Measurements from ENCODE around the gene SREBF2. TPM values are rescaled to one million over a fixed set of nuclear protein-coding genes. Genes with fewer than 3 reads are reported as not detected.

SREBF2 gene
- total RNA-seq, 2 donors from 2014 or later = 48.3 to 65.3 TPM

DNA sequence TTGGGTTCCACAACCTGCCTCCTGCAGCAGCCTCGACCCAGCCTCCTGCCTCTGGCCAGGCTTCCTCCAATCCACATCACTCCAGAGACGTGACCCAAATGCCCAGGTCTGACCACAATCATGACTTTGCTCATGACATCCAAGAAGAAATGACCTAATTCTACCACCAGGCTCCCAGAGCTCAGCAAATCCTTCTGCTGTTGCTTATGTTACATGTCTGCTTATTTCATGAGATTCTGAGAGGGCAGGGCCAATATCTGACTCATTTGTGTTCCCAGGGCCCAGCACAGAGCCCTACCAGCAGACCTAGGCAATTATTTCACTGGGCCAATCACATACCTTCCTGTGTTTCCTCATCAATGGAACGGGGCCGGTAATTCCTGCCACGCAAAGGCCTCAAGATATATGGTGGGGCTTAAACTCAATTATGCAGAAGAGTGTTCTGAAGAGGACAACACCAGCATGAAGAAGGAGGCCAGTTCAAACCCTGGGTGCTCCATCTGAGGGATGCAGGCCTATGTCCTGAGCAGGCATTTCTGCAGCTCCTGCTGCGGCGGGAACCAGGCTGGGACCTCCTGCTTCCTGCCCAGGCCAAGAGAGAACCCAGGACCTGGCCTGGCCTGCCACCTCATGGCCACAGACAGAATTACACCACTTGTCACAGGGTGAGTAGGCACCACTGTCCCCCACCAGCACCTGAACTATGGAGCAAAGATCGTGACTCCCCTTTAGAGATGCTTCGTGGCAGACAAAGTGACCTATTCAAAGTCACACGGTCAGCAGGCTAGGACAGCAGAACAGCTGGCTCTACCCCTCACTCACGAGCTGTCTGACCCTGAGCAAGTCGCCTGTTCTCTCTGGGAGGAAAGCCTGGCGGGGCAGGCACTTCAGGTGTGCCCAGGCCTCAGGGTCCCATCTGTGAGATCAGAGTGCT lies 108.2 kb downstream of the SREBF2 start:
- TF ChIP-seq, protein P1, sequence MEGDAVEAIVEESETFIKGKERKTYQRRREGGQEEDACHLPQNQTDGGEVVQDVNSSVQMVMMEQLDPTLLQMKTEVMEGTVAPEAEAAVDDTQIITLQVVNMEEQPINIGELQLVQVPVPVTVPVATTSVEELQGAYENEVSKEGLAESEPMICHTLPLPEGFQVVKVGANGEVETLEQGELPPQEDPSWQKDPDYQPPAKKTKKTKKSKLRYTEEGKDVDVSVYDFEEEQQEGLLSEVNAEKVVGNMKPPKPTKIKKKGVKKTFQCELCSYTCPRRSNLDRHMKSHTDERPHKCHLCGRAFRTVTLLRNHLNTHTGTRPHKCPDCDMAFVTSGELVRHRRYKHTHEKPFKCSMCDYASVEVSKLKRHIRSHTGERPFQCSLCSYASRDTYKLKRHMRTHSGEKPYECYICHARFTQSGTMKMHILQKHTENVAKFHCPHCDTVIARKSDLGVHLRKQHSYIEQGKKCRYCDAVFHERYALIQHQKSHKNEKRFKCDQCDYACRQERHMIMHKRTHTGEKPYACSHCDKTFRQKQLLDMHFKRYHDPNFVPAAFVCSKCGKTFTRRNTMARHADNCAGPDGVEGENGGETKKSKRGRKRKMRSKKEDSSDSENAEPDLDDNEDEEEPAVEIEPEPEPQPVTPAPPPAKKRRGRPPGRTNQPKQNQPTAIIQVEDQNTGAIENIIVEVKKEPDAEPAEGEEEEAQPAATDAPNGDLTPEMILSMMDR (IDR thresholded peaks at IDR 0.05) = peak; percentile 94
- Histone ChIP-seq H3K4me3 (no peak overlapping the region), H3K27ac (peak overlapping the region; percentile 36 to 46), H3K36me3 (no peaks in the 10 kb centered on the region), H3K9me3 (no peaks in the 10 kb centered on the region), H3K27me3 (replicated peaks; ENCODE audit: insufficient read depth) (no peaks in the 10 kb centered on the region), H3K4me1 (ENCODE audit: control insufficient read depth in 1 of 2, low read depth in 2 of 2) (peaks cover 2 to 13% of the 10 kb centered on the region in 2 donors)
- DNase-seq (ENCODE audit: low spot score) (peak; percentile 30), ATAC-seq (ENCODE audit: insufficient number of reproducible peaks, low FRiP score, low read depth) (peak; percentile 46)

DNA sequence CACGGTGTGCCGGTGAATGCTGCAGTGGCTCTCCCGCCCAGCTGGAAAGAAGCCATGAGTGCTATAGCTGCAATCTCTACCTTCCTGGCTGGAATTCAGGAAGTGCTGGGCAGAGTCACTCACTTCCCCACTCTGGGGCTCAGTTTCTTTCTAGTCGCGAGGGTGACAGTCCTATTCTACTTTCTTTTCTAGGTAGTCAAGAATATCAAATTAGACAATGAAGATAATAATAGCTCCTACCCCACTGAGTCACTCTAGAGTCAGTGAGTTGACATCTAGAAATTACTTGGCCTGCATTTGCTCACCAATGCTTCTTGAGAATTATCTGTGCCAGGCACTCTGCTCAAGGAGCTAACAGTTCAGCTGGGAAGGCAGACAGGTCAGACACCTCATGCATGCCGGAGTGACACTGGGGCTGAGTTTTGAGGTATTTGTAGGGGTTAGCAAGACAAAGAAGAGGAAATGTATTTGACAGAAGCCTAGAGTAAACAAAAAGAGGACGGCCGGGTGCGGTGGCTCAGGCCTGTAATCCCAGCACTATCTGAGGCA lies 110.8 kb downstream of the SREBF2 start:
- TF ChIP-seq, protein P1 (IDR thresholded peaks at IDR 0.05) = no peak
- Histone ChIP-seq H3K36me3 (no peaks in the 10 kb centered on the region), H3K27ac (no peak overlapping the region), H3K4me1 (ENCODE audit: control insufficient read depth in 1 of 2, low read depth in 2 of 2) (peaks cover 6 to 23% of the 10 kb centered on the region in 2 donors), H3K4me3 (no peak overlapping the region), H3K9me3 (no peaks in the 10 kb centered on the region), H3K27me3 (replicated peaks; ENCODE audit: insufficient read depth) (no peaks in the 10 kb centered on the region)
- ATAC-seq (ENCODE audit: insufficient number of reproducible peaks, low FRiP score, low read depth) = no peak
- DNase-seq (ENCODE audit: low spot score) = no peak

DNA sequence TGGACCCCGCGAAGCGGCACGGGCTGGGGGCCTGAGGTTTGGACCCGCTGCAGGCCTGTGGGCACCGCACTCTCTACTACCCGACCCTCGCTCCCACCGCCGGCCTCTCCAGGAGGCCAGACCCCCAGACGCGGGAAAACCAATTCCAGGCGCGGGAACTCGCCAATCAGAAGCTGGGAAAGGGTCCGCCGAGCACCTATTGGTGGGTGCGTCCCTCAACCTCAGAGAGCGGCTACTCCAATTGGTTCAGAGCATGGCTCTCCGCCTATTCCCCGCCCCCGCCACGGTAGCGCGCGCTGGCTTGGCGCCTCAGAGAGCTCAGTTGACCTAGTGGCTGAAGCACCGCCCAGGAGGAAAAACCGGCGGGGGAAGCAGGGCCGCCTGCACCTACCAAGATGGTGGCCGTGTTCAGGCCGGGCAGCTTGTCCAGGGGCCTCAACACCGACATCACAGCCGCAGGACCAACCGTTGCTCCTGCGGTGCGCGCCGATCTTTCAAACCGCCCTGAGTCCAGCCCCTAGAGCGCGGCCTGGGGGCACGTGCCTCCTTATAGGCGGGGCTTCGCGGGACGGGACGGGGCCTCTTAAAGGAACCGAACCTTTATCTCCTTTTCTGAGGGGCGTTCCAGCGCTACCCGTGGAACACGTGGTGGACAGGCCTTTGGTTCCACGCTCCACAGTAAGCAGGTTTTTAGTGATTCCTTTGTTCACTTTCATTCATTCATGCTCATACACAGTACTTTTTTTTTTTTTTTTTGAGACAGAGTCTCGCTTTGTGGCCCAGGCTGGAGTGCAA lies 113.9 kb downstream of the SREBF2 start, which contains the start of gene CENPM:
CENPM (minus strand) TSS at position 524 of the 795 bp plus-strand sequence; CDS start at position 448, 76 bp downstream.
- H3K4me1 ChIP-seq (ENCODE audit: control insufficient read depth in 1 of 2, low read depth in 2 of 2) = peaks cover 6 to 16% of the 10 kb centered on the region in 2 donors

DNA sequence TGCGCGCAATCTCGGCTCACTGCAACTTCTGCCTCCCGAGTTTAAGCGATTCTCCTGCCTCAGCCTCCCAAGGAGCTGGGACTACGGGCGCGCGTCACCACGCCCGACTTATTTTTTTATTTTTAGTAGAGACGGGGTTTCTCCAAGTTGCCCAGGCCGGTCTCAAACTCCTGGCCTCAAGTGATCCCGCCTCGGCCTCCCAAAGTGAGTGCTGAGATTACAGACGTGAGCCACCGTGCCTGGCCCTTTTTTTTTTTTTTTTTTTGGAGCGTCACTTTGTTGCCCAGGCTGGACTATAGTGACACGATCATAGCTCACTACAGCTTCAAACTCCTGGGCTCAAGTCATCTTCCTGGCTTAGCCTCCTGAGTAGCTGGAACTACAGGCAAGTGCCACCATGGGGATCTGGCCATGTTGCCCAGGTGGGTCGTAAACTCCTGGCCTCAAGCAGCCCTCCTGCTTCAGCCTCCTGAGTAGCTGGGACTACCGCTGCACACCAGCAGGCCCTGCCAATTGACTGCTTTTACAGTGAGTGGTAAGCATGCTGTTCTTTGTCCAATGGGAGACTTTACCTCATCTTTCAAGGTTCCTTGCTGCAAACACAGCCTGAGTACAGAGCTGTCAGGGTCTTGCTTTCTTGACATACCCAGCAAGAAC lies 114.6 kb downstream of the SREBF2 start:
- H3K27ac ChIP-seq = no peak overlapping the region

More for the DNA sequence above, 113.9 kb downstream of the SREBF2 start, which contains the start of gene CENPM:
- H3K4me3 ChIP-seq = peak within 1 kb of the TSS; percentile 85
- no peaks in the 10 kb centered on the region for H3K36me3 ChIP-seq
- H3K9me3 ChIP-seq = no peaks in the 10 kb centered on the region
- no peaks in the 10 kb centered on the region for H3K27me3 ChIP-seq (replicated peaks; ENCODE audit: insufficient read depth)
- DNase-seq (ENCODE audit: low spot score) = peak; percentile 63
- H3K27ac ChIP-seq = no peak within 1 kb of the TSS
- ATAC-seq (ENCODE audit: insufficient number of reproducible peaks, low FRiP score, low read depth) = peak; percentile 91
- TF ChIP-seq, protein P1 (IDR thresholded peaks at IDR 0.05) = no peak

More for the DNA sequence above, 114.6 kb downstream of the SREBF2 start:
- Histone ChIP-seq H3K36me3 (no peaks in the 10 kb centered on the region), H3K27me3 (replicated peaks; ENCODE audit: insufficient read depth) (no peaks in the 10 kb centered on the region), H3K9me3 (no peaks in the 10 kb centered on the region), H3K4me1 (ENCODE audit: control insufficient read depth in 1 of 2, low read depth in 2 of 2) (peaks cover 6 to 16% of the 10 kb centered on the region in 2 donors), H3K4me3 (peak overlapping the region; percentile 85)
- TF ChIP-seq, protein P1 (IDR thresholded peaks at IDR 0.05) = no peak
- DNase-seq (ENCODE audit: low spot score) (no peak), ATAC-seq (ENCODE audit: insufficient number of reproducible peaks, low FRiP score, low read depth) (no peak)
